ENCODE results near the gene CPEB1.

The CPEB1 gene

GRCh38 chr15:82647045-82647834 lies at the start of gene CPEB1:
Gene CPEB1, minus strand, starts transcription at chr15:82647363. Its CDS starts 18,904 bp downstream, at chr15:82628459.
- peak; percentile 66 for DNase-seq (ENCODE audit: low spot score)

GRCh38 chr15:82692171-82692570 lies 45.0 kb upstream of the CPEB1 start:
- no peak for DNase-seq (ENCODE audit: low spot score)

- no peak for DNase-seq (ENCODE audit: low spot score)
Measured at GRCh38 chr15:82689147-82689546, 42.0 kb upstream of the CPEB1 start.

GRCh38 chr15:82688691-82689090 lies 41.5 kb upstream of the CPEB1 start:
- no peak for DNase-seq (ENCODE audit: low spot score)

- no peak for DNase-seq (ENCODE audit: low spot score)
Measured at GRCh38 chr15:82681371-82681770, 34.2 kb upstream of the CPEB1 start.

GRCh38 chr15:82680200-82681102 lies 33.3 kb upstream of the CPEB1 start:
- peak; percentile 86 for DNase-seq (ENCODE audit: low spot score)

GRCh38 chr15:82679626-82680199 lies 32.5 kb upstream of the CPEB1 start:
- no peak for DNase-seq (ENCODE audit: low spot score)

- DNase-seq (ENCODE audit: low spot score) = peak; percentile 25
Measured at GRCh38 chr15:82677720-82678323, 30.7 kb upstream of the CPEB1 start.

GRCh38 chr15:82674873-82675272 lies 27.7 kb upstream of the CPEB1 start:
- no peak for DNase-seq (ENCODE audit: low spot score)

GRCh38 chr15:82670699-82671098 lies 23.5 kb upstream of the CPEB1 start:
- DNase-seq (ENCODE audit: low spot score) = no peak

GRCh38 chr15:82666606-82667005 lies 19.4 kb upstream of the CPEB1 start:
- DNase-seq (ENCODE audit: low spot score) = no peak

- no peak for DNase-seq (ENCODE audit: low spot score)
Measured at GRCh38 chr15:82664021-82664420, 16.9 kb upstream of the CPEB1 start.

GRCh38 chr15:82663186-82663600 lies 16.0 kb upstream of the CPEB1 start:
- DNase-seq (ENCODE audit: low spot score) = peak; percentile 85

GRCh38 chr15:82662641-82663040 lies 15.5 kb upstream of the CPEB1 start:
- no peak for DNase-seq (ENCODE audit: low spot score)

- DNase-seq (ENCODE audit: low spot score) = no peak
Measured at GRCh38 chr15:82660378-82660777, 13.2 kb upstream of the CPEB1 start.

- DNase-seq (ENCODE audit: low spot score) = no peak
Measured at GRCh38 chr15:82656641-82657266, 9.6 kb upstream of the CPEB1 start.

GRCh38 chr15:82655606-82656005 lies 8.4 kb upstream of the CPEB1 start:
- no peak for DNase-seq (ENCODE audit: low spot score)

GRCh38 chr15:82653483-82654168 lies 6.5 kb upstream of the CPEB1 start:
- no peak for DNase-seq (ENCODE audit: low spot score)

- no peak for DNase-seq (ENCODE audit: low spot score)
Measured at GRCh38 chr15:82651708-82652107, 4.5 kb upstream of the CPEB1 start.

- no peak for DNase-seq (ENCODE audit: low spot score)
Measured at GRCh38 chr15:82650046-82650670, 3.0 kb upstream of the CPEB1 start.

Data from ecto neural progenitor cell (in vitro differentiated cells).